ENCODE data around the gene TOMM7.
"Not testable (repeated sequence)": the region's sequence is repeated elsewhere in the genome, so short reads cannot be mapped to it uniquely, and the experiment has no call there.

The TOMM7 gene

DNA sequence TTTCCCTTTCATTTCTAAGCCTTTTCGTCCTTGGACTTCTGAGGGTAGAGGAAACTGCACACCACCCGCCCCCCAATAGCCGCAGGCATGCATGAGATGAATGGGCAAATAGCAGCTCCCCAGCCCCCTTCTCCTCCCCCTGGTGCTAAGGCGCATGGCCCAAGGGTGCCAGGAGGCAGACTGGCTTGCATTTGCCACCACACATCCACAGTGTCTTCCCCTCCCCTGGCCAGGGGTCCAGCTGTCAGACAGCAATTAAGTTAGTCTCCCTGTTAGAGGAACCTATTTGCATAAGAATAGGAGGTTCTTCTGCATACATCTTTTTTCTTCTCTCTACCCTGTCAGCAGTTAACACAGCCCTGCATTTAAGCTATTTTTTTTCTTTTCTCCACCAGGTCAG lies 20.2 kb downstream of the TOMM7 start:
- Histone ChIP-seq H3K27ac (ENCODE audit: low read depth, low read length) (peak overlapping the region; percentile 65; the same call in 1 of the 2 replicates), H3K9me3 (ENCODE audit: insufficient read depth, low read depth, low read length) (peaks cover 11% of the 10 kb centered on the region; the same call in 1 of the 2 replicates), H3K27me3 (ENCODE audit: insufficient read depth, low read length) (no peaks in the 10 kb centered on the region), H3K4me3 (ENCODE audit: low read length) (peak overlapping the region; percentile 9; the same call in 1 of the 2 replicates), H3K9ac (ENCODE audit: low read depth, low read length) (peak overlapping the region; percentile 9; the same call in 1 of the 2 replicates), H3K4me1 (ENCODE audit: insufficient read depth, low read length) (peaks cover 29% of the 10 kb centered on the region), H3K36me3 (ENCODE audit: insufficient read depth, low read length) (no peaks in the 10 kb centered on the region)
- WGBS: 33% methylated on average over 4 of the region's 4 CpGs

DNA sequence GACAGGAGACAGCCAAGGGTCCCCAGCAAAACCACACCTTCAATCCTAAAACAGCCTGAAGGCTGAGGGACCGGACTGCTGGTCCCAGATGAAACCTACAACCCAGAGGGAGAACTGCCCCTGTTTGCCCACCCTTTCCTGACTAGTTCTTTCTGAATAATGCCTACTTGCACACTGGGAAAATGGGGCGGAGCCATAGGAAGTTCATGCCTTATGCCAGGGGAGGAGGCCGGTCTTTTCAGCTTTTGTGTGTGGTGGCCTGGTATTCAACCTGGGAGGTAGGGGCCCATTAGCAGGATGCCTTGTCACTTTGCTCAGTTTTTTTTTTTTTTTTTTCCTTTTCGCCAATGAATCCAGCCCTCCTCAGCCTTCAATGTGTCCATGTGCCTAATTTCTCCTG lies 20.7 kb downstream of the TOMM7 start:
- Histone ChIP-seq H3K27me3 (ENCODE audit: insufficient read depth, low read length) (no peaks in the 10 kb centered on the region), H3K27ac (ENCODE audit: low read depth, low read length) (peak overlapping the region; percentile 65; the same call in 1 of the 2 replicates), H3K4me1 (ENCODE audit: insufficient read depth, low read length) (peaks cover 24% of the 10 kb centered on the region), H3K9me3 (ENCODE audit: insufficient read depth, low read depth, low read length) (peaks cover 11% of the 10 kb centered on the region; the same call in 1 of the 2 replicates), H3K36me3 (ENCODE audit: insufficient read depth, low read length) (no peaks in the 10 kb centered on the region), H3K4me3 (ENCODE audit: low read length) (peak overlapping the region; percentile 9; the same call in 1 of the 2 replicates), H3K9ac (ENCODE audit: low read depth, low read length) (peak overlapping the region; percentile 9; the same call in 1 of the 2 replicates)
- WGBS: 56% methylated on average over 4 of the region's 4 CpGs

GRCh38 chr7:22799633-22800032 lies 23.0 kb downstream of the TOMM7 start:
- H3K4me3 ChIP-seq (ENCODE audit: low read length): no peak overlapping the region
- peaks cover 19% of the 10 kb centered on the region for H3K4me1 ChIP-seq (ENCODE audit: insufficient read depth, low read length)
- no peak overlapping the region for H3K27ac ChIP-seq (ENCODE audit: low read depth, low read length)
- H3K36me3 ChIP-seq (ENCODE audit: insufficient read depth, low read length): no peaks in the 10 kb centered on the region
- no peaks in the 10 kb centered on the region for H3K27me3 ChIP-seq (ENCODE audit: insufficient read depth, low read length)
- H3K9ac ChIP-seq (ENCODE audit: low read depth, low read length): no peak overlapping the region
- H3K9me3 ChIP-seq (ENCODE audit: insufficient read depth, low read depth, low read length): peaks cover 22% of the 10 kb centered on the region
- 90% methylated on average over 2 of the region's 2 CpGs for WGBS

DNA sequence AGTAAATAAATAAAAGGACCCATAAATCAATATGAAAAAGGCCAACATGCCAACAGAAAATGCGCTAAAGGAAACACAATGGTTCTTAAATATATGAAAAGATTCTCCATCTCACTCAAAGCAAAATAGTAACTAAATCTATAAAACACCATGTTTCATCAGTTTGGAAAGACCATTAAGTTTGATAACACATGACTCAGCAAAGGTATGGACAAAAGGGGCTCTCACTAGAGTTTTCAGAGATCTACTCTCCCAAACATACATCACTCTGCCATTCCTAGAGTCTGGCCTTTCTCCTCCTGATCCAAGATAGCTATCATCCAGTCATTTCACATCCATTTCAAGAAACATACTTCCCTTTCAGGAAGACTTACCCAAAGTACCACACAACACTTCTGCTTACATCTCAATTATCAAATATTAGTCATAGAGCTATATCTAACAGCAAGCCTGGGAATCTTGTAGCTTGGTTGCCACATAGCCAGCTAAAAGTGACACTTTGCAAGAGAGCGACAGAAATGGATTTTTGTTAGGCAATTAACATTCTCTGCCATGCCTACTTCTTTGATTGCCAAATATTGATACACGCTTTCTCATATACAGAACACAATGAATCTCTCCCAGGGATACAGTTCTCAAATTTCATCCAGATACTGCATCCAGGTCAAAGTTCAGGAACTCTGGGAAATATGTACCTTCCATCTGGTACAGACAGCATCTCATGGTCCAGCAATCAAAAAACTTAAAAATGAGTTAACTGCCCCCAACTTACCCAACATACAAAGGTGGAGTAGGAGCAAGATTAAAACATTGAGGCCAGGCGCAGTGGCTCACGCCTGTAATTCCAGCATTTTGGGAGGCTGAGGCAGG lies 28.8 kb downstream of the TOMM7 start:
- Histone ChIP-seq H3K4me3 (ENCODE audit: low read length) (no peak overlapping the region), H3K9me3 (ENCODE audit: insufficient read depth, low read depth, low read length) (peaks cover 16% of the 10 kb centered on the region), H3K4me1 (ENCODE audit: insufficient read depth, low read length) (no peaks in the 10 kb centered on the region), H3K27ac (ENCODE audit: low read depth, low read length) (no peak overlapping the region), H3K9ac (ENCODE audit: low read depth, low read length) (no peak overlapping the region), H3K36me3 (ENCODE audit: insufficient read depth, low read length) (no peaks in the 10 kb centered on the region), H3K27me3 (ENCODE audit: insufficient read depth, low read length) (no peaks in the 10 kb centered on the region)
- WGBS: 97% methylated on average over 4 of the region's 5 CpGs

DNA sequence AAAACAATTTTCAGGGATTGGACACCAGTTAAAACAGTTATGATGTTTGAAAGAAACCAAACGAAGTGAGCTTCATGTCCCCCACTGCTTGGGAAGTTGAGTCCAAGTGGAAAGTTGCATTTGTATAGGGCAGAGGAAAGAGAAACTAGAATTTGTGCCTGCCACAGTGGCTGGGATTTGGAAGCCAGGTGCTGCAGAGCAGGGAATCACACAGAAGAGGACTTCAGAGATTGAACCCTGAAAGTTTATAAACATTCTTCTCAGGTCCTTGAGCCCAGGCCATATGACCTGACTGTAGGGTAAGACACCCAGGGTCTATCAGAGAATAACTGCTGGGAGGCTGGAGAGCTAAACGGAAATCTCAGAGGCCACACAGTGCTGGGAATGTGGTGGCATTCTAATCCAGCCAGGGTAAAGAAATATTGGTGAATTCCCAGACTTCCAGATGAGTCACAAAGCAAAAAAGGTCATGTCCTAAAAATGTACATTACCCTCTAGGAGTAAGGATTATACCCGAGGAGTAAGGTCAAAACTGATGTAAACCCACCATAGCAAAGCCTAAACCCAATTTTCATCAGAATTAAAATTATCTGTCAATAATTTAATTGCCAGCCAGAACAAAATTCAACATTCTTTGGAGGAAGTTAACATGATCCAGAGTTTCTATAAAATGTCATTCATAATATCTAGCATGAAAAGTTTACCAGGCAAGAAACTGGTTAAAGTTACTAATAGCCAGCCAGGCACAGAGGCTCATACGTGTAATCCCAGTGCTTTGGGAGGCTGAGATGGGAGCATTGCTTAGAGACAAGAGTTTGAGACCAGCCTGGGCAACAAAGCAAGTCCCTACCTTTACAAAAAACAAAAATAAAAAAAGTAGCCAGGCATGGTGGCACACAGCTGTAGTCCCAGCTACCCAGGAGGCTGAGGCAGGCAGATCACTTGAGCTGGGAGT lies 31.2 kb downstream of the TOMM7 start:
- no peaks in the 10 kb centered on the region for H3K36me3 ChIP-seq (ENCODE audit: insufficient read depth, low read length)
- no peaks in the 10 kb centered on the region for H3K27me3 ChIP-seq (ENCODE audit: insufficient read depth, low read length)
- no peak overlapping the region for H3K4me3 ChIP-seq (ENCODE audit: low read length)

GRCh38 chr7:22790640-22791039 lies 32.0 kb downstream of the TOMM7 start:
- WGBS: 97% methylated on average over 13 of the region's 13 CpGs
- H3K4me3 ChIP-seq (ENCODE audit: low read length): not testable (repeated sequence)

More for the DNA sequence above, 31.2 kb downstream of the TOMM7 start:
- Histone ChIP-seq H3K4me1 (ENCODE audit: insufficient read depth, low read length) (no peaks in the 10 kb centered on the region), H3K9me3 (ENCODE audit: insufficient read depth, low read depth, low read length) (peaks cover 9% of the 10 kb centered on the region; the same call in 1 of the 2 replicates), H3K27ac (ENCODE audit: low read depth, low read length) (no peak overlapping the region), H3K9ac (ENCODE audit: low read depth, low read length) (no peak overlapping the region)
- WGBS: 86% methylated on average over 4 of the region's 4 CpGs

DNA sequence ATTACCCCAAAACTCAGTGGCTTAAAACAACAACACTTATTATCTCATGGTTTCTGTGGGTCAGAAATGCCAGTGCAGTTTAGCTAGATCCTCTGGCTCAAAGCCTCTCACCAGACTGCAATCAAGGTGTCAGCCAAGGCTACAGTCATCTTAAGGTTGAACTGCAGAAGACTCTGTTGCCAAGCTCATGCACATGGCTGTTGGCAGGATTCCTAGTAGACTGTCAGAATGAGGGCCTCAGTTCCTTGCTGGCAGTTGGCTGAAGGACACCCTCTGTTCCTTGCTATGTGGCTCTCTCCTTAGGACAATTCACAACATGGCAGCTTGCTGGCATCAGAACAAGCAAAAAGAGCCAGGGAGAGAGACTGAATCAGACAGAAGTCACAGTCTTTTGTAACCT lies 34.7 kb downstream of the TOMM7 start:
- Histone ChIP-seq H3K4me3 (ENCODE audit: low read length) (no peak overlapping the region), H3K27me3 (ENCODE audit: insufficient read depth, low read length) (no peaks in the 10 kb centered on the region), H3K9me3 (ENCODE audit: insufficient read depth, low read depth, low read length) (no peaks in the 10 kb centered on the region), H3K27ac (ENCODE audit: low read depth, low read length) (no peak overlapping the region), H3K36me3 (ENCODE audit: insufficient read depth, low read length) (no peaks in the 10 kb centered on the region), H3K4me1 (ENCODE audit: insufficient read depth, low read length) (no peaks in the 10 kb centered on the region), H3K9ac (ENCODE audit: low read depth, low read length) (no peak overlapping the region)

More at GRCh38 chr7:22790640-22791039, 32.0 kb downstream of the TOMM7 start:
- H3K9ac ChIP-seq (ENCODE audit: low read depth, low read length); H3K36me3 ChIP-seq (ENCODE audit: insufficient read depth, low read length); H3K4me1 ChIP-seq (ENCODE audit: insufficient read depth, low read length); H3K27me3 ChIP-seq (ENCODE audit: insufficient read depth, low read length); H3K9me3 ChIP-seq (ENCODE audit: insufficient read depth, low read depth, low read length); H3K27ac ChIP-seq (ENCODE audit: low read depth, low read length): not testable (repeated sequence)

GRCh38 chr7:22786290-22786932 lies 36.2 kb downstream of the TOMM7 start:
- WGBS: 84% methylated on average over 3 of the region's 3 CpGs
- no peaks in the 10 kb centered on the region for H3K27me3 ChIP-seq (ENCODE audit: insufficient read depth, low read length)
- no peaks in the 10 kb centered on the region for H3K9me3 ChIP-seq (ENCODE audit: insufficient read depth, low read depth, low read length)
- H3K27ac ChIP-seq (ENCODE audit: low read depth, low read length): no peak overlapping the region
- H3K4me3 ChIP-seq (ENCODE audit: low read length): no peak overlapping the region
- no peaks in the 10 kb centered on the region for H3K4me1 ChIP-seq (ENCODE audit: insufficient read depth, low read length)
- H3K9ac ChIP-seq (ENCODE audit: low read depth, low read length): no peak overlapping the region
- H3K36me3 ChIP-seq (ENCODE audit: insufficient read depth, low read length): no peaks in the 10 kb centered on the region

- no peak overlapping the region for H3K4me3 ChIP-seq (ENCODE audit: low read length)
Measured at GRCh38 chr7:22784346-22784745, 38.3 kb downstream of the TOMM7 start.

DNA sequence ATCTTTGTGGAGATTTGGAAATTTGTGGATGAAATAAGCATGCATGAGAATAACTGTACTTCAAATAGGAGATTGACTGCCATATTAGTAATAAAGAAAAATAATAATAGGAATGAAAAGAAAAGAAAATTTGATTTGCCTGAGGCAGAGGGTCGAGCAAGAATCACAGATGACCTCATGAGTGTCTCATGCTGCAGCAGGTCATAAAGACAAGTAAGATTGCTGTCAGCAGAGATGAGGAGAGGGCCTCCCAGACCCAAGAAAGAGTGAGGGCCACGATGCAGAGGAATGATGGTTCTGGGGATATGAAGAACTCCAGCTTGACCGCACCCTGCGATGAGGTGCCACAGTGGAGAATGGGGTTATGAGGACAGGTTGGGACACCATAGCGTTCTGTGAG lies 39.2 kb downstream of the TOMM7 start:
- H3K9ac ChIP-seq (ENCODE audit: low read depth, low read length): no peak overlapping the region
- H3K9me3 ChIP-seq (ENCODE audit: insufficient read depth, low read depth, low read length): no peaks in the 10 kb centered on the region
- no peaks in the 10 kb centered on the region for H3K4me1 ChIP-seq (ENCODE audit: insufficient read depth, low read length)
- H3K27ac ChIP-seq (ENCODE audit: low read depth, low read length): no peak overlapping the region
- H3K4me3 ChIP-seq (ENCODE audit: low read length): no peak overlapping the region
- no peaks in the 10 kb centered on the region for H3K27me3 ChIP-seq (ENCODE audit: insufficient read depth, low read length)
- H3K36me3 ChIP-seq (ENCODE audit: insufficient read depth, low read length): no peaks in the 10 kb centered on the region
- WGBS: 91% methylated on average over 5 of the region's 5 CpGs

More at GRCh38 chr7:22784346-22784745, 38.3 kb downstream of the TOMM7 start:
- H3K27me3 ChIP-seq (ENCODE audit: insufficient read depth, low read length): no peaks in the 10 kb centered on the region
- no peaks in the 10 kb centered on the region for H3K4me1 ChIP-seq (ENCODE audit: insufficient read depth, low read length)
- H3K27ac ChIP-seq (ENCODE audit: low read depth, low read length): no peak overlapping the region
- 90% methylated on average over 1 of the region's 1 CpG for WGBS
- H3K9me3 ChIP-seq (ENCODE audit: insufficient read depth, low read depth, low read length): no peaks in the 10 kb centered on the region
- H3K36me3 ChIP-seq (ENCODE audit: insufficient read depth, low read length): no peaks in the 10 kb centered on the region
- no peak overlapping the region for H3K9ac ChIP-seq (ENCODE audit: low read depth, low read length)
